ENCODE data around the gene CCDC63. TPM values are rescaled to one million over a fixed set of nuclear protein-coding genes. Genes with fewer than 3 reads are reported as not detected.

CCDC63 gene
- total and polyA plus RNA-seq, 3 donors from 2014 or later = 9.0 to 42.4 (median 12.4) TPM

DNA sequence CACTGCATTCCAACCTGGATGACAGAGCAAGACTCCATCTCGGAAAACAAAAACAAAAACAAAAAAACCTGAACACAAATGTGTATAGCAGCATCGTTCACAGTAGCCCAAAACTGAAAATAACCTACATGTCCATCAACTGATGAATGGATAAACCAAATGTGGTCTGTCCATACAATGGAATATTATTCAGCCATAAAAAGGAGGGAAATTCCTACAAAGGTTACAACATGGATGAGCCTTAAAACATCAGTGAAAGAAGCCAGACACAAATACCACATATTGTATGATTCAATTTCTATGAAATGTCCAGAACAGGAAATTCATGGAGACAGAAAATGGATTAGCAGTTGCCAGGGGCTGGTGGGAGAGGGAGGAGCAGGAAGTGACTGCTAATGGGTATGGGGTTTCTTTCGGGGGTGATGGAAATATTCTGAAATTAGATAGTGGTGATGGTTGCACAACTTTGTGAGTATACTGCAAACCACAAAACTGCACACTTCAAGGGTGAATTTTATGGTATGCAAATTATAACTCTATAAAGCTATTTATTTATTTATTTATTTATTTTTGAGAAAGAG lies 69.6 kb downstream of the CCDC63 start:
- Histone ChIP-seq H3K9me3 (no peaks in the 10 kb centered on the region), H3K36me3 (ENCODE audit: low read depth, missing control alignments) (no peaks in the 10 kb centered on the region), H3K4me3 (no peak overlapping the region), H3K27ac (no peak overlapping the region), H3K27me3 (no peaks in the 10 kb centered on the region), H3K4me1 (no peaks in the 10 kb centered on the region)
- 91% methylated on average over 3 of the region's 3 CpGs for WGBS, 2 donors
- no peak for TF ChIP-seq POLR2A (IDR thresholded peaks at IDR 0.05)
- TF ChIP-seq, protein P1, sequence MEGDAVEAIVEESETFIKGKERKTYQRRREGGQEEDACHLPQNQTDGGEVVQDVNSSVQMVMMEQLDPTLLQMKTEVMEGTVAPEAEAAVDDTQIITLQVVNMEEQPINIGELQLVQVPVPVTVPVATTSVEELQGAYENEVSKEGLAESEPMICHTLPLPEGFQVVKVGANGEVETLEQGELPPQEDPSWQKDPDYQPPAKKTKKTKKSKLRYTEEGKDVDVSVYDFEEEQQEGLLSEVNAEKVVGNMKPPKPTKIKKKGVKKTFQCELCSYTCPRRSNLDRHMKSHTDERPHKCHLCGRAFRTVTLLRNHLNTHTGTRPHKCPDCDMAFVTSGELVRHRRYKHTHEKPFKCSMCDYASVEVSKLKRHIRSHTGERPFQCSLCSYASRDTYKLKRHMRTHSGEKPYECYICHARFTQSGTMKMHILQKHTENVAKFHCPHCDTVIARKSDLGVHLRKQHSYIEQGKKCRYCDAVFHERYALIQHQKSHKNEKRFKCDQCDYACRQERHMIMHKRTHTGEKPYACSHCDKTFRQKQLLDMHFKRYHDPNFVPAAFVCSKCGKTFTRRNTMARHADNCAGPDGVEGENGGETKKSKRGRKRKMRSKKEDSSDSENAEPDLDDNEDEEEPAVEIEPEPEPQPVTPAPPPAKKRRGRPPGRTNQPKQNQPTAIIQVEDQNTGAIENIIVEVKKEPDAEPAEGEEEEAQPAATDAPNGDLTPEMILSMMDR (IDR thresholded peaks at IDR 0.05) = no peak
- DNase-seq = no peak
- intact Hi-C loops (cut with DNase I; ENCODE audit: low total_unique reads) = no loop called here

DNA sequence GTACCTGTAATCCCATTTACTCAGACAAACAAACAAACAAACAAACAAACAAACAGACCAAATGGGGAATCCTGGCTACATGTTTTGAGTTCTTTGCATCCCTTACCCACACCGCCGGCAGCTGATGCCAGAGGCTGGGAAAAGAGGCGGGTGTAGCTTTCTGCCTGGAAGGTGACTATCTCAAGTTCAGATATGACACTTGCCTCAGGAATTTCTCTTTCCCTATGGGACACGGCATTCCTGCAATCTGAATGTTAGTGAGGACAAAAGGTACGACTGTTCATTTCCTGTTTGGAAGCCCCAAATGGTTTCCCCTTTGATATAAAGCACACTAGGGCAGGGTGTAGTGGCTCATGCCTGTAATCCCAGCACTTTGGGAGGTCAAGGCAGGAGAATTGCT lies 70.7 kb downstream of the CCDC63 start:
- intact Hi-C loops (cut with DNase I; ENCODE audit: low total_unique reads) = no loop called here
- H3K27ac ChIP-seq = no peak overlapping the region
- DNase-seq = no peak
- WGBS, 2 donors = 46 to 60% methylated on average over 5 of the region's 5 CpGs
- no peaks in the 10 kb centered on the region for H3K36me3 ChIP-seq (ENCODE audit: low read depth, missing control alignments)
- no peak overlapping the region for H3K4me3 ChIP-seq
- H3K9me3 ChIP-seq = no peaks in the 10 kb centered on the region
- no peaks in the 10 kb centered on the region for H3K4me1 ChIP-seq
- H3K27me3 ChIP-seq = no peaks in the 10 kb centered on the region
- no peak for TF ChIP-seq POLR2A (IDR thresholded peaks at IDR 0.05)
- TF ChIP-seq, protein P1 (IDR thresholded peaks at IDR 0.05) = no peak

- H3K27ac ChIP-seq = no peak overlapping the region
- H3K36me3 ChIP-seq (ENCODE audit: low read depth, missing control alignments) = no peaks in the 10 kb centered on the region
- WGBS, 2 donors = 86 to 93% methylated on average over 7 of the region's 7 CpGs
- no peaks in the 10 kb centered on the region for H3K4me1 ChIP-seq
- H3K9me3 ChIP-seq = no peaks in the 10 kb centered on the region
- H3K4me3 ChIP-seq = no peak overlapping the region
- no peaks in the 10 kb centered on the region for H3K27me3 ChIP-seq
- no peak for TF ChIP-seq POLR2A (IDR thresholded peaks at IDR 0.05)
- TF ChIP-seq, protein P1 (IDR thresholded peaks at IDR 0.05) = no peak
- no peak for DNase-seq
- intact Hi-C loops (cut with DNase I; ENCODE audit: low total_unique reads) = no loop called here
Observed at GRCh38 chr12:110917961-110918360, 71.2 kb downstream of the CCDC63 start.

GRCh38 chr12:110919720-110920119 lies 72.9 kb downstream of the CCDC63 start:
- no peak for DNase-seq
- TF ChIP-seq, protein P1 (IDR thresholded peaks at IDR 0.05) = no peak
- TF ChIP-seq POLR2A (IDR thresholded peaks at IDR 0.05) = no peak
- 92 to 97% methylated on average over 5 of the region's 5 CpGs for WGBS, 2 donors

GRCh38 chr12:110920324-110920910 lies 73.6 kb downstream of the CCDC63 start, which contains the start of gene MYL2:
MYL2 (minus strand) TSS chr12:110920579; CDS start chr12:110920529, 50 bp downstream.
- H3K4me3 ChIP-seq = no peak within 1 kb of the TSS
- intact Hi-C loops (cut with DNase I; ENCODE audit: low total_unique reads) = no loop called here
- no peak within 1 kb of the TSS for H3K27ac ChIP-seq
- no peaks in the 10 kb centered on the region for H3K27me3 ChIP-seq
- WGBS, 2 donors = 80% methylated on average over 22 of the region's 22 CpGs
- no peaks in the 10 kb centered on the region for H3K4me1 ChIP-seq
- no peak for DNase-seq
- H3K36me3 ChIP-seq (ENCODE audit: low read depth, missing control alignments) = no peaks in the 10 kb centered on the region
- no peaks in the 10 kb centered on the region for H3K9me3 ChIP-seq
- TF ChIP-seq POLR2A (IDR thresholded peaks at IDR 0.05) = no peak
- TF ChIP-seq, protein P1 (IDR thresholded peaks at IDR 0.05) = no peak

More at GRCh38 chr12:110919720-110920119, 72.9 kb downstream of the CCDC63 start:
- H3K4me1 ChIP-seq = no peaks in the 10 kb centered on the region
- intact Hi-C loops (cut with DNase I; ENCODE audit: low total_unique reads) = no loop called here
- no peak overlapping the region for H3K27ac ChIP-seq
- no peaks in the 10 kb centered on the region for H3K27me3 ChIP-seq
- no peak overlapping the region for H3K4me3 ChIP-seq
- no peaks in the 10 kb centered on the region for H3K36me3 ChIP-seq (ENCODE audit: low read depth, missing control alignments)
- no peaks in the 10 kb centered on the region for H3K9me3 ChIP-seq
